B cell (primary cell): ENCODE results near the gene PCDHGA11. TPM values are rescaled to one million over a fixed set of nuclear protein-coding genes. Genes with fewer than 3 reads are reported as not detected.

ENCODE experiments used
- ATAC-seq: fragments of 200-7000 bp; cut with Tn5 transposase; one replicate; pipeline ENCODE4 v1.10.0; 2021; ENCODE audit warnings: low read depth, mild to moderate bottlenecking, moderate number of reproducible peaks, moderate library complexity
- CTCF ChIA-PET: fragments of 350-600 bp; sonication (Branson Sonifier 250); formaldehyde crosslinking; loops from one replicate; lab custom pipeline; 2021; ENCODE audit warnings: antibody characterized with exemption, inconsistent platforms; lab: Charles Lee
- POLR2A ChIA-PET: fragments of 350-600 bp; sonication (Branson Sonifier 250); formaldehyde crosslinking; loops from one replicate; lab custom pipeline; 2021; ENCODE audit warnings: antibody characterized with exemption; lab: Charles Lee
- DNase-seq: peaks from one replicate; pipeline ENCODE4 v3.0.0; 2013
- H2AFZ ChIP-seq: 2 replicates; pipeline ENCODE4 v1.6.1; 2012; ENCODE audit warnings: mild to moderate bottlenecking, low read depth, low read length; ENCODE audit not compliant: insufficient read depth, poor library complexity, severe bottlenecking
- H3K27ac ChIP-seq, 2 donors: 1 replicate in 1 of 2; 2 replicates in 1 of 2; pipeline ENCODE4 v1.5.1; 2012 to 2013; ENCODE audit warnings: low read length in 2 of 2, mild to moderate bottlenecking in 2 of 2, moderate library complexity in 1 of 2
- H3K27me3 ChIP-seq, 4 experiments: fragments of 200-600 bp in 1 of 4; sonication (generic) in 1 of 4; replicated peaks in 1 of 4; 1 replicate in 2 of 4; 2 replicates in 2 of 4; pipeline versions ENCODE4 v1.6.1 to v1.7.0; 2013 to 2016; ENCODE audit warnings: low read length in 3 of 4, mild to moderate bottlenecking in 2 of 4, mixed read lengths in 1 of 4, moderate library complexity in 1 of 4; ENCODE audit not compliant: insufficient read depth in 4 of 4, control insufficient read depth in 3 of 4; ENCODE audit errors: control extremely low read depth in 1 of 4
- H3K36me3 ChIP-seq, 2 experiments: replicated peaks in 1 of 2; 1 replicate in 1 of 2; 2 replicates in 1 of 2; pipeline versions ENCODE4 v1.6.1 to v1.7.1; 2013; ENCODE audit warnings: low read length in 1 of 2; ENCODE audit not compliant: insufficient read depth in 2 of 2, control insufficient read depth in 1 of 2; ENCODE audit errors: control extremely low read depth in 1 of 2, extremely low read depth in 1 of 2
- H3K4me1 ChIP-seq, 2 donors: fragments of 200-600 bp in 1 of 2; sonication (generic) in 1 of 2; 1 replicate in 1 of 2; 2 replicates in 1 of 2; pipeline versions ENCODE4 v1.5.1 to v1.6.1; 2013 to 2017; ENCODE audit warnings: low read length in 2 of 2; ENCODE audit not compliant: control insufficient read depth in 2 of 2, insufficient read depth in 2 of 2
- H3K4me2 ChIP-seq: replicated peaks from 2 replicates; pipeline ENCODE3; 2012; ENCODE audit warnings: mild to moderate bottlenecking, low read depth, low read length; ENCODE audit not compliant: poor library complexity, severe bottlenecking
- H3K4me3 ChIP-seq, 5 experiments: fragments of 200-600 bp in 1 of 5; sonication (generic) in 1 of 5; 1 replicate in 3 of 5; 2 replicates in 2 of 5; pipeline versions ENCODE4 v1.5.1 to v1.7.0; 2011 to 2016; ENCODE audit warnings: low read length in 4 of 5, mild to moderate bottlenecking in 4 of 5, low read depth in 2 of 5, control low read depth in 1 of 5, moderate library complexity in 1 of 5; ENCODE audit not compliant: insufficient read depth in 1 of 5; ENCODE audit errors: control extremely low read depth in 1 of 5, extremely low read depth in 1 of 5
- H3K79me2 ChIP-seq: fragments of 200-600 bp; sonication (generic); one replicate; pipeline ENCODE4 v1.6.0; 2016; ENCODE audit warnings: low read length; ENCODE audit not compliant: control insufficient read depth, insufficient read depth
- H3K9ac ChIP-seq: fragments of 200-600 bp; sonication (generic); 2 replicates; pipeline ENCODE4 v1.6.1; 2017; ENCODE audit warnings: mild to moderate bottlenecking, low read length, moderate library complexity
- H3K9me3 ChIP-seq, 3 donors: one replicate each; pipeline versions ENCODE4 v1.6.1 to v1.7.1; 2013; ENCODE audit warnings: low read length in 2 of 3; ENCODE audit not compliant: control insufficient read depth in 2 of 3, insufficient read depth in 1 of 3; ENCODE audit errors: control extremely low read depth in 1 of 3
- H4K20me1 ChIP-seq: 2 replicates; pipeline ENCODE4 v1.6.0; 2012; ENCODE audit warnings: mild to moderate bottlenecking, low read length; ENCODE audit not compliant: insufficient read depth, control insufficient read depth, poor library complexity, severe bottlenecking
- H3K27ac Mint-ChIP-seq: one replicate; pipeline ENCODE4 v1.8.0; 2021; ENCODE audit warnings: mixed read lengths
- H3K27me3 Mint-ChIP-seq: one replicate; pipeline ENCODE4 v1.8.0; 2021; ENCODE audit warnings: mixed read lengths
- H3K4me1 Mint-ChIP-seq: one replicate; pipeline ENCODE4 v1.8.0; 2021; ENCODE audit warnings: mixed read lengths
- H3K4me3 Mint-ChIP-seq: one replicate; pipeline ENCODE4 v1.8.0; 2021; ENCODE audit warnings: mixed read lengths
- H3K9me3 Mint-ChIP-seq: one replicate; pipeline ENCODE4 v1.8.0; 2022; ENCODE audit warnings: mixed read lengths; ENCODE audit not compliant: insufficient read depth
- CTCF ChIP-seq: fragments of 200-600 bp; IDR thresholded peaks from one replicate; pipeline ENCODE4 v1.8.0; 2022; ENCODE audit warnings: antibody characterized with exemption, mild to moderate bottlenecking
- EZH2 ChIP-seq: IDR thresholded peaks from 2 replicates; pipeline ENCODE4 v1.6.1; 2012; ENCODE audit warnings: borderline replicate concordance, low read depth, mild to moderate bottlenecking, moderate library complexity, low read length; ENCODE audit not compliant: insufficient read depth, poor library complexity, severe bottlenecking
- WGBS: methylation state at CpG from one replicate; pipeline ENCODE4 v1.1.5; 2013; ENCODE audit warnings: missing lambda C conversion rate; ENCODE audit not compliant: insufficient coverage; 5-methylcytosine and 5-hydroxymethylcytosine counted together
- intact Hi-C: fragments of 100-400 bp; cut with micrococcal nuclease; formaldehyde crosslinking; loops from one replicate; pipeline ENCODE4 v1.10.0; 2022
- polyA plus RNA-seq: library from polyadenylated mRNA; depleted of rRNA; stranded (reverse); fragments of >200 nt; gene quantifications from 2 replicates; pipeline ENCODE4 v1.2.3, GENCODE V29; 2012
- total RNA-seq, 2 donors: library from RNA; stranded (reverse); fragments of 120-200 nt in 1 of 2; gene quantifications; 1 replicate in 1 of 2; 2 replicates in 1 of 2; pipeline versions ENCODE4 v1.2.3 to v1.2.4, GENCODE V29; 2013 to 2022

PCDHGA11 gene
- total and polyA plus RNA-seq, 2 donors (not counting 1 experiment from before 2014, with no cell fraction given), result 0.15 to 1.5 TPM

DNA sequence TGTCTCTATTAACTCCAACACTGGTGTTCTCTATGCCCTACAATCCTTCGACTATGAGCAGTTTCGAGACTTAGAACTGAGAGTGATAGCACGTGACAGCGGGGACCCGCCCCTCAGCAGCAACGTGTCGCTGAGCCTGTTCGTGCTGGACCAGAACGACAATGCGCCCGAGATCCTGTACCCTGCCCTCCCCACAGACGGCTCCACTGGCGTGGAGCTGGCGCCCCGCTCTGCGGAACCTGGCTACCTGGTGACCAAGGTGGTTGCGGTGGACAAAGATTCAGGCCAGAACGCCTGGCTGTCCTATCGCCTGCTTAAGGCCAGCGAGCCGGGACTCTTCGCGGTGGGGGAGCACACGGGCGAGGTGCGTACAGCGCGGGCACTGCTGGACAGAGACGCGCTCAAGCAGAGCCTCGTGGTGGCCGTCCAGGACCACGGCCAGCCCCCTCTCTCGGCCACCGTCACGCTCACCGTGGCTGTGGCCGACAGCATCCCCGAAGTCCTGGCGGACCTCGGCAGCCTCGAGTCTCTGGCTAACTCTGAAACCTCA is 2.0 kb downstream of the PCDHGA11 start:
- DNase-seq (no peak), ATAC-seq (no peak)
- Mint-ChIP-seq H3K9me3 (peaks cover 7% of the 10 kb centered on the region), H3K27me3 (peaks cover 59% of the 10 kb centered on the region), H3K4me3 (no peak overlapping the region), H3K27ac (no peak overlapping the region), H3K4me1 (peaks cover 14% of the 10 kb centered on the region)
- no peak overlapping the region for H3K4me3 ChIP-seq
- no peak overlapping the region for H2AFZ ChIP-seq
- no peak overlapping the region for H3K9ac ChIP-seq
- intact Hi-C loops, result no loop called here
- no peak overlapping the region for H3K27ac ChIP-seq
- peaks cover 10 to 12% of the 10 kb centered on the region in 2 donors for H3K4me1 ChIP-seq
- ChIA-PET POLR2A (interaction anchor here (0.6 kb wide), 1 partner anchor 87 kb away, joined by 3 read pairs; no protein-coding TSS in a partner anchor), CTCF (interaction anchor here (2.6 to 3.4 kb wide), 3 partner anchors 8 to 136 kb away, joined by 23 to 32 read pairs (median 26); partner anchors contain the start of gene PCDHGA12)
- H3K79me2 ChIP-seq, result no peaks in the 10 kb centered on the region
- peaks cover 2 to 72% (median 60%) of the 10 kb centered on the region in 4 experiments for H3K27me3 ChIP-seq
- H3K9me3 ChIP-seq, result peaks cover 2 to 60% (median 49%) of the 10 kb centered on the region in 3 donors
- H3K4me2 ChIP-seq, result no peak overlapping the region
- H4K20me1 ChIP-seq, result no peaks in the 10 kb centered on the region
- no peak for TF ChIP-seq EZH2
- TF ChIP-seq CTCF, result no peak
- 34% methylated on average over 42 of the region's 42 CpGs for WGBS
- H3K36me3 ChIP-seq, result no peaks in the 10 kb centered on the region

GRCh38 chr5:141427783-141428426 is 7.1 kb downstream of the PCDHGA11 start:
- peaks cover 4% of the 10 kb centered on the region for H3K9me3 Mint-ChIP-seq
- Histone ChIP-seq H2AFZ (no peak overlapping the region), H3K36me3 (no peaks in the 10 kb centered on the region), H3K4me3 (no peak overlapping the region), H3K27me3 (peaks cover 0 to 55% (median 41%) of the 10 kb centered on the region in 4 experiments), H3K27ac (no peak overlapping the region), H3K4me2 (no peak overlapping the region), H4K20me1 (no peaks in the 10 kb centered on the region), H3K4me1 (peaks cover 15 to 17% of the 10 kb centered on the region in 2 donors), H3K79me2 (no peaks in the 10 kb centered on the region), H3K9ac (no peak overlapping the region), H3K9me3 (peaks cover 0 to 54% (median 27%) of the 10 kb centered on the region in 3 donors)
- intact Hi-C loops, result no loop called here
- TF ChIP-seq CTCF, result no peak
- no peak for DNase-seq
- ATAC-seq, result no peak
- H3K27ac Mint-ChIP-seq, result no peak overlapping the region
- 64% methylated on average over 53 of the region's 53 CpGs for WGBS
- ChIA-PET CTCF (interaction anchor here (0.7 to 4.4 kb wide), 7 partner anchors 15 to 140 kb away, joined by 3 to 68 read pairs (median 3); partner anchors contain the start of genes PCDHGA10 and PCDHGB3), POLR2A (no interaction called here)
- H3K4me1 Mint-ChIP-seq, result peaks cover 7% of the 10 kb centered on the region
- H3K27me3 Mint-ChIP-seq, result peaks cover 49% of the 10 kb centered on the region
- no peak overlapping the region for H3K4me3 Mint-ChIP-seq
